ENCODE data around the gene PEX3.

DNA sequence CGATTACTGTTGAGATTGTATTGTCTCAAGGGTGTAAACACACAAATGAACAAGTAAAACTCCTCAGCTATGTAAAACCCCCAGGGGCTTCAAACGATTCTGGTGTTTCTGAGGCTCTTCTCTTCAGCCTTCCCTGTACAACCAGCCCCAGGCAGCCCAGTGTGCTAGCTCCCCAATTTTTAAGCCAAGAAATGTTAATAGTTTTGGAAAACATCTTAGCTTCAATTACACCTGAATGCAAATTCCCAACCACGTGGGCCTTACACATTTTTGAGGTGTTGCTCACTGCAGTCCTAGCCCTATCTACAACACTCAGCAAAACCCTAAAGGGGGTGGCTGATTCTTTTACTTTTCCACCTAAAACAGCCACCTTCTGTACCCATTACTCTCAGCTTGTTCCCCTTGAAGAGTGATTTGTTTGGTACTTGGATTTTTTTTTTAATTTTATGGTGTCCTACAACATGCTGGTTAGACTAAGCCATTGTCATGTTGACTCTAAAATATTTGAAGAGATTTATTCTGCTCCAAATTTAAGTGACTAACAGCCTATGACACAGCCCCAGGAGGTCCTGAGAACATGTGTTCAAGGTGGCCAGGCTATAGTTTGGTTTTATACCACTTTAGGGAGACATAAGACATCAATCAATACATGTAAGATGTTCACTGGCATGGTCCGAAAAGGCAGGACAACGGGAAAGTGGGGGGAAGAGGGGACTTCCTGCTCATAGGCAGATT is 48.8 kb upstream of the PEX3 start:
- TF ChIP-seq, protein P1, sequence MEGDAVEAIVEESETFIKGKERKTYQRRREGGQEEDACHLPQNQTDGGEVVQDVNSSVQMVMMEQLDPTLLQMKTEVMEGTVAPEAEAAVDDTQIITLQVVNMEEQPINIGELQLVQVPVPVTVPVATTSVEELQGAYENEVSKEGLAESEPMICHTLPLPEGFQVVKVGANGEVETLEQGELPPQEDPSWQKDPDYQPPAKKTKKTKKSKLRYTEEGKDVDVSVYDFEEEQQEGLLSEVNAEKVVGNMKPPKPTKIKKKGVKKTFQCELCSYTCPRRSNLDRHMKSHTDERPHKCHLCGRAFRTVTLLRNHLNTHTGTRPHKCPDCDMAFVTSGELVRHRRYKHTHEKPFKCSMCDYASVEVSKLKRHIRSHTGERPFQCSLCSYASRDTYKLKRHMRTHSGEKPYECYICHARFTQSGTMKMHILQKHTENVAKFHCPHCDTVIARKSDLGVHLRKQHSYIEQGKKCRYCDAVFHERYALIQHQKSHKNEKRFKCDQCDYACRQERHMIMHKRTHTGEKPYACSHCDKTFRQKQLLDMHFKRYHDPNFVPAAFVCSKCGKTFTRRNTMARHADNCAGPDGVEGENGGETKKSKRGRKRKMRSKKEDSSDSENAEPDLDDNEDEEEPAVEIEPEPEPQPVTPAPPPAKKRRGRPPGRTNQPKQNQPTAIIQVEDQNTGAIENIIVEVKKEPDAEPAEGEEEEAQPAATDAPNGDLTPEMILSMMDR (IDR thresholded peaks at IDR 0.05; ENCODE audit: low read length) = no peak
- TF ChIP-seq EZH2 (IDR thresholded peaks at IDR 0.05; ENCODE audit: borderline replicate concordance, low read length) = no peak

Measured in OCI-LY1 (cell line).